Measurements from ENCODE around the gene ALOX12. TPM values are rescaled to one million over a fixed set of nuclear protein-coding genes. Genes with fewer than 3 reads are reported as not detected.
"Not testable (repeated sequence)": the region's sequence is repeated elsewhere in the genome, so short reads cannot be mapped to it uniquely, and the experiment has no call there.

Gene ALOX12
- total and polyA plus RNA-seq, 5 donors, result 0.09 to 0.18 TPM; not detected in 3

GRCh38 chr17:7047566-7047965, 51.7 kb downstream of the ALOX12 start:
- peaks cover 5% of the 10 kb centered on the region for H3K4me1 ChIP-seq (ENCODE audit: control insufficient read depth, insufficient read depth, low read length)
- H3K4me3 ChIP-seq (ENCODE audit: low read length), result no peak overlapping the region
- intact Hi-C loops (cut with DNase I), result loop anchor here in 1 of 4 donors (5.0 kb wide), 1 partner anchor 130 kb away; the partner anchor contains the start of gene ASGR1
- ATAC-seq (no peak), DNase-seq (no peak)
- WGBS, result 82% methylated on average over 6 of the region's 6 CpGs
- H3K27me3 ChIP-seq (ENCODE audit: control insufficient read depth, insufficient read depth), result no peaks in the 10 kb centered on the region
- H3K9me3 ChIP-seq (ENCODE audit: control insufficient read depth, low read length), result no peaks in the 10 kb centered on the region
- no peak overlapping the region for H3K27ac ChIP-seq (ENCODE audit: low read length)

DNA sequence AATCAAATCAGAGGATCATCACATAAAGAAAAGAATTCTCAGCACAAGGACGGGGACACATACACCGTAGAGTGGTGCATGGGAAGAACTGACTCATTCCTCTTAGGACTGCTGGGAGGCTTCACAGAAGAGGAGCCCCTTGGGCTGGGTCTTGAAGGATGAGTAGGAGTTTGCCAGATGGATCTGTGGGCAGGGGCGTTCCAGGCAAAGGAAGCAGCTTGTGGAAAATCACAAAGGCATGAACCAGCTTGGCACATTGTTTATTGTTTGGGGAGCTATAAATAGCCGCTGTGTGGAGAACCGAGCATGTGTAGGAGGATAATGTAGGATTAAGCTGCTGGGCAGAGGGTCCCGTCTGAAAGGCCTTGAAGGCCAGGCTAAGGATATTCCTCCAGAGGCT, 53.1 kb downstream of the ALOX12 start:
- WGBS, result 70% methylated on average over 6 of the region's 6 CpGs
- Histone ChIP-seq H3K9me3 (ENCODE audit: control insufficient read depth, low read length) (no peaks in the 10 kb centered on the region), H3K4me3 (ENCODE audit: low read length) (no peak overlapping the region), H3K27ac (ENCODE audit: low read length) (no peak overlapping the region), H3K4me1 (ENCODE audit: control insufficient read depth, insufficient read depth, low read length) (no peaks in the 10 kb centered on the region), H3K27me3 (ENCODE audit: control insufficient read depth, insufficient read depth) (no peaks in the 10 kb centered on the region)
- intact Hi-C loops (cut with DNase I), result loop anchor here in 1 of 4 donors (5.0 kb wide), 1 partner anchor 128 kb away; the partner anchor contains the start of gene ASGR1
- no peak for DNase-seq
- no peak for ATAC-seq

DNA sequence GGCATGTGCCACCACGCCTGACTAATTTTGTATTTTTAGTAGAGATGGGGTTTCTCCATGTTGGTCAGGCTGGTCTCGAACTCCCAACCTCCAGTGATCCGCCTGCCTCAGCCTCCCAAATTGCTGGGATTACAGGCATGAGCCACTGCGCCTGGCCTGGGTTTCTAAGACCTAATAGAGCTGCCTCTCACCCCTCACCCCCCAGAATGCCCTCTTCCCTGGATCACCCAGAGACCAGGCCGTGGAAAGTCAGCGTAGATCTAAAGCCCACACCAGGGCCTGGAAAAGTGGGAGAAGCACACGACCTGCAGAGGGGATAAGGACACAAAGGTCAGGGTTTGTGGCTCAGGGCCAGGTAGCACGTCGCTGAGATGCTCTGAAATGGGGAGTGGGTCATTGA, 54.7 kb downstream of the ALOX12 start:
- not testable (repeated sequence) for DNase-seq; ATAC-seq; H3K27me3 ChIP-seq (ENCODE audit: control insufficient read depth, insufficient read depth); H3K9me3 ChIP-seq (ENCODE audit: control insufficient read depth, low read length); H3K27ac ChIP-seq (ENCODE audit: low read length); H3K4me1 ChIP-seq (ENCODE audit: control insufficient read depth, insufficient read depth, low read length); H3K4me3 ChIP-seq (ENCODE audit: low read length)
- intact Hi-C loops (cut with DNase I), result loop anchor here in 3 of 4 donors (2.0 to 5.0 kb wide), 3 partner anchors 86 to 127 kb away; partner anchors contain the start of gene ASGR1 (in 1 of the 3)
- 80% methylated on average over 9 of the region's 9 CpGs for WGBS

DNA sequence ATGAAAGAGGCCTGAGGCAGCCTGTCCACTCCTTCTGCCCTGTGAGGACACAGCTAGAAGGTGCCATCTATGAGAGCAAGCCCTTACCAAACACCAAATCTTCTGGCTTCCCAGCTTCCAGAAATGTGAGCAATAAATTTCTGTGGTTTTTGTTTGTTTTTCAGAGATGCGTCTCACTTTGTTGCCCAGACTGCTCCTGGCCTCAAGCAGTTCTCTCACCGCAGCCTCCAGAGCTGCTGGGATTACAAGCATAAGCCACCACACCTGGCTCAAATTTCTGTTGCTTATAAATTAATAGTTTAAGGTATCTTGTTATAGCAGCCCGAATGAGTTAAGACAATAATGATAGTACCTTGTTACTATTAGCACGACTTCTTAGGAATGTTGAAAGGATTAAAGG, 60.5 kb downstream of the ALOX12 start:
- Histone ChIP-seq H3K4me1 (ENCODE audit: control insufficient read depth, insufficient read depth, low read length) (no peaks in the 10 kb centered on the region), H3K27me3 (ENCODE audit: control insufficient read depth, insufficient read depth) (no peaks in the 10 kb centered on the region), H3K27ac (ENCODE audit: low read length) (no peak overlapping the region), H3K4me3 (ENCODE audit: low read length) (no peak overlapping the region), H3K9me3 (ENCODE audit: control insufficient read depth, low read length) (no peaks in the 10 kb centered on the region)
- ATAC-seq (no peak), DNase-seq (no peak)
- WGBS, result 90% methylated on average over 4 of the region's 4 CpGs
- intact Hi-C loops (cut with DNase I), result no loop called here

- no peaks in the 10 kb centered on the region for H3K9me3 ChIP-seq (ENCODE audit: control insufficient read depth, low read length)
- intact Hi-C loops (cut with DNase I), result no loop called here
- H3K27me3 ChIP-seq (ENCODE audit: control insufficient read depth, insufficient read depth), result no peaks in the 10 kb centered on the region
- DNase-seq (no peak), ATAC-seq (peak in 1 of 2 donors; percentile 72)
- H3K4me3 ChIP-seq (ENCODE audit: low read length), result no peak overlapping the region
- WGBS, result 57% methylated on average over 7 of the region's 7 CpGs
- H3K4me1 ChIP-seq (ENCODE audit: control insufficient read depth, insufficient read depth, low read length), result no peaks in the 10 kb centered on the region
- no peak overlapping the region for H3K27ac ChIP-seq (ENCODE audit: low read length)
Observed at GRCh38 chr17:7058831-7059447, 63.1 kb downstream of the ALOX12 start.

Other genes with a start within 250 kb of the ALOX12 start
- 10 to 100 TPM; 22.5 to 43.9 (median 31.3) TPM for gene XAF1, start 240.0 kb upstream of the ALOX12 start, total RNA-seq
- gene XAF1, start 240.0 kb upstream of the ALOX12 start, polyA plus RNA-seq, result 31.1 TPM
- under 1 TPM in 1 of 4 donors, not detected in 3; 0.20 TPM for gene FBXO39, start 219.8 kb upstream of the ALOX12 start, total RNA-seq
- gene FBXO39, start 219.8 kb upstream of the ALOX12 start, polyA plus RNA-seq, result 0.16 TPM
- not detected for gene TEKT1, start 164.3 kb upstream of the ALOX12 start, total RNA-seq
- not detected for gene TEKT1, start 164.3 kb upstream of the ALOX12 start, polyA plus RNA-seq
- 100 to 1,000 TPM; 188 to 219 (median 193) TPM for gene RNASEK, start 16.6 kb downstream of the ALOX12 start, total RNA-seq
- gene RNASEK, start 16.6 kb downstream of the ALOX12 start, polyA plus RNA-seq, result 357 TPM
- gene BCL6B, start 27.0 kb downstream of the ALOX12 start, total RNA-seq, result 10 to 100 TPM in 2 of 4 donors, 1 to 10 TPM in 2; 6.7 to 16.8 (median 10.1) TPM
- 6.9 TPM for gene BCL6B, start 27.0 kb downstream of the ALOX12 start, polyA plus RNA-seq
- 1 to 10 TPM in 2 of 4 donors, under 1 TPM in 2; 0.91 to 1.1 (median 0.98) TPM for gene SLC16A13, start 40.0 kb downstream of the ALOX12 start, total RNA-seq
- gene SLC16A13, start 40.0 kb downstream of the ALOX12 start, polyA plus RNA-seq, result 1.2 TPM
- gene SLC16A11, start 48.0 kb downstream of the ALOX12 start, total RNA-seq, result 1 to 10 TPM; 3.3 to 5.3 (median 3.7) TPM
- 11.3 TPM for gene SLC16A11, start 48.0 kb downstream of the ALOX12 start, polyA plus RNA-seq
- 1 to 10 TPM; 5.2 to 9.5 (median 7.6) TPM for gene CLEC10A, start 84.2 kb downstream of the ALOX12 start, total RNA-seq
- 1.6 TPM for gene CLEC10A, start 84.2 kb downstream of the ALOX12 start, polyA plus RNA-seq
- under 1 TPM in 3 of 4 donors, not detected in 1; 0.21 to 0.64 (median 0.29) TPM for gene ASGR2, start 118.8 kb downstream of the ALOX12 start, total RNA-seq
- gene ASGR2, start 118.8 kb downstream of the ALOX12 start, polyA plus RNA-seq, result 0.14 TPM
- under 1 TPM; 0.35 to 0.86 (median 0.63) TPM for gene ASGR1, start 183.3 kb downstream of the ALOX12 start, total RNA-seq
- gene ASGR1, start 183.3 kb downstream of the ALOX12 start, polyA plus RNA-seq, result 0.57 TPM
- gene DLG4, start 223.8 kb downstream of the ALOX12 start, total RNA-seq, result 10 to 100 TPM; 28.7 to 36.2 (median 31.5) TPM
- gene DLG4, start 223.8 kb downstream of the ALOX12 start, polyA plus RNA-seq, result 23.3 TPM
- 1,000 to 10,000 TPM in 3 of 4 donors, 100 to 1,000 TPM in 1; 896 to 1,154 (median 1,049) TPM for gene ACADVL, start 223.9 kb downstream of the ALOX12 start, total RNA-seq
- gene ACADVL, start 223.9 kb downstream of the ALOX12 start, polyA plus RNA-seq, result 1,142 TPM
- 10 to 100 TPM; 20.0 to 26.1 (median 23.4) TPM for gene DVL2, start 238.5 kb downstream of the ALOX12 start, total RNA-seq
- gene DVL2, start 238.5 kb downstream of the ALOX12 start, polyA plus RNA-seq, result 14.6 TPM
- gene PHF23, start 243.4 kb downstream of the ALOX12 start, total RNA-seq, result 10 to 100 TPM; 22.2 to 30.4 (median 24.5) TPM
- 18.8 TPM for gene PHF23, start 243.4 kb downstream of the ALOX12 start, polyA plus RNA-seq
- gene GABARAP, start 246.4 kb downstream of the ALOX12 start, total RNA-seq, result 100 to 1,000 TPM; 492 to 540 (median 522) TPM
- gene GABARAP, start 246.4 kb downstream of the ALOX12 start, polyA plus RNA-seq, result 741 TPM